ENCODE data around the gene AKNA. TPM values are rescaled to one million over a fixed set of nuclear protein-coding genes. Genes with fewer than 3 reads are reported as not detected.
A peak's percentile ranks its signal among the peaks of the same experiment; 100 is the strongest.

The AKNA gene
- total and polyA plus RNA-seq, 2 of the 8 experiments (the other 6 are each of a cell fraction or from before 2014, with no cell fraction given), result 21.0 to 27.4 TPM

DNA sequence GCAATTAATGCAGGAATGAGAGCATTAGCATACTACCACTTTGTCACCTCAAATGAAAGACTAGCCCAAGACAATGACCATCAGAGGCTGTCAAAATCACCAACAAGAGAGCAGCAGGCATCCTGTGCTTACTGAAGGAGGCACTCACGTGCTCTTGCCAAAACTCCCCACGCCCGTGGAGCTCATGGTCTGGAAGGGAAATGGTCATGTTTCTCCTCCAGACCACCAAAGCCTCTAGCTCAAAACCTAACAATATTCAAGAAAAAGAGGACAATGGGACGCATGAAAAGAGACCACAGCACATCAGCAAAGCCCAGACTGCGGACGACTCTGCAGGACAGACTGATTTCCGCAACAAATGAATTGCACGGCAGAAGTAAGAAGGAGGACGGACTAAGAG is 12.8 kb downstream of the AKNA start:
- H2BK120ac ChIP-seq (replicated peaks; ENCODE audit: low read depth, low read length), result no peak overlapping the region
- ChIA-PET CTCF (ENCODE audit: partially characterized antibody) (interaction anchor here (0.9 to 1.0 kb wide), 2 partner anchors 11 to 15 kb away, joined by 3 to 6 read pairs; no protein-coding TSS in a partner anchor), POLR2A (ENCODE audit: partially characterized antibody) (interaction anchor here (0.6 to 5.9 kb wide), 2 partner anchors 11 to 18 kb away, joined by 3 to 67 read pairs; partner anchors contain the start of gene AKNA)
- no peaks in the 10 kb centered on the region for H3K9me3 ChIP-seq (ENCODE audit: insufficient read depth in 2 of 2, low read depth in 1 of 2, low read length in 1 of 2)
- H3K36me3 ChIP-seq (ENCODE audit: control insufficient read depth in 2 of 4, insufficient read depth in 4 of 4, low read length in 3 of 4), result peaks cover 2 to 17% (median 4%) of the 10 kb centered on the region in 4 experiments; a peak in 4 of 8 replicates
- H3K27me3 ChIP-seq (replicated peaks in 1 of 4; ENCODE audit: control insufficient read depth in 3 of 4, extremely low read depth in 1 of 4, insufficient read depth in 3 of 4, low read length in 3 of 4), result no peaks in the 10 kb centered on the region
- FAIRE-seq (no peak), DNase-seq (ENCODE audit: low read depth in 1 of 2, low spot score in 2 of 2) (no peak)
- H2BK12ac ChIP-seq (ENCODE audit: low read depth, low read length), result peak overlapping the region; percentile 68; the same call in 1 of the 2 replicates
- H3K56ac ChIP-seq (replicated peaks; ENCODE audit: insufficient read length, low read depth, low read length), result no peak overlapping the region
- H4K20me1 ChIP-seq (replicated peaks in 1 of 2; ENCODE audit: control insufficient read depth in 1 of 2, insufficient read depth in 2 of 2, low read length in 2 of 2), result peaks cover 0 to 2% of the 10 kb centered on the region in 2 experiments
- no peak overlapping the region for H3K4ac ChIP-seq (replicated peaks; ENCODE audit: insufficient read length, low read depth, low read length)
- H3K79me2 ChIP-seq (ENCODE audit: control insufficient read depth in 1 of 2, insufficient read depth in 2 of 2, low read length in 2 of 2), result no peaks in the 10 kb centered on the region
- 68% methylated on average over 9 of the region's 9 CpGs; no CpG with 5 or more reads in 1 of the 2 experiments for WGBS, 2 experiments (ENCODE audit: extremely low coverage in 1 of 2, insufficient coverage in 1 of 2, insufficient read length in 1 of 2, insufficient replicate concordance in 2 of 2, low coverage in 1 of 2, low lambda C conversion rate in 2 of 2, missing lambda C conversion rate in 1 of 2)
- H3K79me1 ChIP-seq (ENCODE audit: low read depth, low read length), result no peaks in the 10 kb centered on the region
- no peak overlapping the region for H4K5ac ChIP-seq (ENCODE audit: insufficient read length, low read depth, low read length)
- H3K18ac ChIP-seq (ENCODE audit: extremely low read depth, low read length), result no peak overlapping the region; the same call in 1 of the 2 replicates
- peak overlapping the region; percentile 69; the same call in 1 of the 2 replicates for H2AK5ac ChIP-seq (ENCODE audit: low read depth, low read length)
- H3K4me2 ChIP-seq (ENCODE audit: insufficient read depth in 1 of 2, low read depth in 2 of 2, low read length in 2 of 2), result no peak overlapping the region
- 0 out of 2 replicates have a peak overlapping the region, but pooled peaks have one; percentile 53 for H2BK15ac ChIP-seq (ENCODE audit: low read length)
- no peak overlapping the region for H3K14ac ChIP-seq (ENCODE audit: insufficient read length)
- H2AFZ ChIP-seq (ENCODE audit: low read length), result no peak overlapping the region
- no peak overlapping the region for H3K9ac ChIP-seq (replicated peaks in 1 of 4; ENCODE audit: extremely low read depth in 1 of 4, low read depth in 3 of 4, low read length in 3 of 4)
- no peak overlapping the region for H3K27ac ChIP-seq (ENCODE audit: low read depth, low read length)
- H3K4me3 ChIP-seq (ENCODE audit: extremely low read depth in 1 of 4, insufficient read depth in 2 of 4, low read depth in 3 of 4, low read length in 4 of 4), result no peak overlapping the region
- H4K91ac ChIP-seq (replicated peaks; ENCODE audit: insufficient read length, low read length), result peak overlapping the region; percentile 32
- peaks cover 5% of the 10 kb centered on the region; the same call in 1 of the 2 replicates for H3K23me2 ChIP-seq (ENCODE audit: low read depth, low read length)
- peak overlapping the region; percentile 21; the same call in 1 of the 2 replicates for H2BK20ac ChIP-seq (ENCODE audit: low read length)
- peak overlapping the region; percentile 37 for H2BK5ac ChIP-seq (ENCODE audit: low read depth, low read length)
- peaks cover 5 to 25% (median 13%) of the 10 kb centered on the region in 4 experiments for H3K4me1 ChIP-seq (replicated peaks in 1 of 4; ENCODE audit: control insufficient read depth in 3 of 4, insufficient read depth in 4 of 4, low read length in 3 of 4)
- no peak overlapping the region for H4K8ac ChIP-seq (ENCODE audit: extremely low read depth, insufficient read depth, low read length)
- no peak overlapping the region for H3K23ac ChIP-seq (ENCODE audit: insufficient read length)
- TF ChIP-seq EP300 (IDR thresholded peaks at IDR 0.05; ENCODE audit: borderline replicate concordance in 1 of 2, low read depth in 2 of 2, low read length in 2 of 2) (no peak), USF2 (IDR thresholded peaks at IDR 0.05; ENCODE audit: low read length) (no peak), RAD21 (IDR thresholded peaks at IDR 0.05 in 1 of 2, conservative IDR thresholded peaks at IDR 0.05 in 1 of 2; ENCODE audit: low read depth in 2 of 2, low read length in 2 of 2) (peak in 1 of 2 experiments; percentile 29; a peak in 1 of 4 replicates), SP1 (IDR thresholded peaks at IDR 0.05; ENCODE audit: low read depth, low read length) (no peak), SIX5 (IDR thresholded peaks at IDR 0.05; ENCODE audit: low read depth, low read length) (no peak), JUND (IDR thresholded peaks at IDR 0.05; ENCODE audit: low read length) (no peak), CHD2 (IDR thresholded peaks at IDR 0.05; ENCODE audit: low read length) (no peak), PHF8 (conservative IDR thresholded peaks at IDR 0.05; ENCODE audit: low read depth, low read length) (no peak), CTCF (IDR thresholded peaks at IDR 0.05; ENCODE audit: control extremely low read depth in 1 of 3, insufficient read depth in 1 of 3, low read depth in 1 of 3, low read length in 3 of 3) (peak in 2 of 3 experiments; percentile 15; a peak in 2 of 4 replicates)
